BE2C (cell line): ENCODE measurements around the gene LIX1.

Source experiments
- DNase-seq: peaks from one replicate; pipeline ENCODE4 v3.0.0-alpha.2; 2020
- H3K27me3 ChIP-seq: fragments of 250-450 bp; sonication (Bioruptor Pico); 2 replicates; pipeline ENCODE4 v1.5.1; 2020; ENCODE audit warnings: mild to moderate bottlenecking
- H3K36me3 ChIP-seq: fragments of 250-450 bp; sonication (Bioruptor Pico); 2 replicates; pipeline ENCODE4 v1.5.1; 2020; ENCODE audit warnings: mild to moderate bottlenecking
- H3K4me1 ChIP-seq: fragments of 250-450 bp; sonication (Bioruptor Pico); 2 replicates; pipeline ENCODE4 v1.5.1; 2020
- H3K4me3 ChIP-seq: 2 replicates; pipeline ENCODE4 v1.5.1; 2011; ENCODE audit warnings: low read depth, low read length
- H3K9me3 ChIP-seq: fragments of 250-450 bp; sonication (Bioruptor Pico); 2 replicates; pipeline ENCODE4 v1.5.1; 2020
- TF ChIP-seq, protein P1 (sequence below): IDR thresholded peaks from 2 replicates; pipeline ENCODE4 v1.5.1; 2012; ENCODE audit warnings: mild to moderate bottlenecking, low read depth, low read length

LIX1 gene

DNA sequence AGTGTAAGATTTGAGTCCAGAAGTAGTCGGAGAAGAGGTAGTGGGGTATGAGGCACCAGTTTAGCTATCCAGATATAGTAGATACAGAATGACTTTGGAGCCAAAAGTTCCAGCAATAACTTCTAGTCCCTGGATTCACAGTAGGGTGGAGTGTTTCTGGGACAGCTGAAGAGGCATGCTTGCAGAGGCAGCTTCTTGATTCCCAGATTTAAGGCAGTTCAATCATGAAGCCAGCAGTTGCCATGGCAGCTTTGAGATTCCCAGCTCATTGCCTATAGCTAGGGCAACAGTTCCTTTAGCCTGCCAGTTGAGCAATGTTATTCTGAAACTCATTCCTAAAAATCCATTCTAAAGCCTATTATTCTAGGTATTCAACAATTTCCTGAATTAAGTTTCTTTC is 79.2 kb downstream of the LIX1 start:
- TF ChIP-seq, protein P1, sequence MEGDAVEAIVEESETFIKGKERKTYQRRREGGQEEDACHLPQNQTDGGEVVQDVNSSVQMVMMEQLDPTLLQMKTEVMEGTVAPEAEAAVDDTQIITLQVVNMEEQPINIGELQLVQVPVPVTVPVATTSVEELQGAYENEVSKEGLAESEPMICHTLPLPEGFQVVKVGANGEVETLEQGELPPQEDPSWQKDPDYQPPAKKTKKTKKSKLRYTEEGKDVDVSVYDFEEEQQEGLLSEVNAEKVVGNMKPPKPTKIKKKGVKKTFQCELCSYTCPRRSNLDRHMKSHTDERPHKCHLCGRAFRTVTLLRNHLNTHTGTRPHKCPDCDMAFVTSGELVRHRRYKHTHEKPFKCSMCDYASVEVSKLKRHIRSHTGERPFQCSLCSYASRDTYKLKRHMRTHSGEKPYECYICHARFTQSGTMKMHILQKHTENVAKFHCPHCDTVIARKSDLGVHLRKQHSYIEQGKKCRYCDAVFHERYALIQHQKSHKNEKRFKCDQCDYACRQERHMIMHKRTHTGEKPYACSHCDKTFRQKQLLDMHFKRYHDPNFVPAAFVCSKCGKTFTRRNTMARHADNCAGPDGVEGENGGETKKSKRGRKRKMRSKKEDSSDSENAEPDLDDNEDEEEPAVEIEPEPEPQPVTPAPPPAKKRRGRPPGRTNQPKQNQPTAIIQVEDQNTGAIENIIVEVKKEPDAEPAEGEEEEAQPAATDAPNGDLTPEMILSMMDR: no peak
- Histone ChIP-seq H3K4me3 (no peak overlapping the region), H3K36me3 (no peaks in the 10 kb centered on the region), H3K4me1 (peaks cover 9% of the 10 kb centered on the region), H3K9me3 (no peaks in the 10 kb centered on the region), H3K27me3 (no peaks in the 10 kb centered on the region)
- no peak for DNase-seq

DNA sequence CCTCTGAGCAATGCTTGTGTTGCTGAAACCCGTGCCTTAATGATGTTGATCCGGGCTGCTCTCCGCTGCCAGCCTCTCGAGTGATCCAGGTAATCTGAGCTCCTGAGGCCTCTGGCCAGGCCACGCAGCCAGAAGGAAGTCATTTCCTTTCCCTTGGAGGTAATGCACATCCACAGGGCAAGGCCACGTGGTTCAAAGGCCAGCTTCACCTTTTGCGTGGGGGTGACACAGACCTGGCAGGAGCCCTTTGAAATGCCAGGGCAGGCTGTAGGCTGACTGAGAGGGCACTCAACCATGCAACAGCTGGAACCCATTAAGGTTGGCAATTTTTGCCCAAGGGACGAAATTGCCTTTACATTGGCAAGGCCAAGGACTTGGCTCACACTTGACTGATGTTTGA is 80.4 kb downstream of the LIX1 start:
- peaks cover 9% of the 10 kb centered on the region for H3K4me1 ChIP-seq
- peak; percentile 16 for DNase-seq
- H3K9me3 ChIP-seq: no peaks in the 10 kb centered on the region
- H3K4me3 ChIP-seq: no peak overlapping the region
- H3K36me3 ChIP-seq: no peaks in the 10 kb centered on the region
- TF ChIP-seq, protein P1: no peak
- no peaks in the 10 kb centered on the region for H3K27me3 ChIP-seq

DNA sequence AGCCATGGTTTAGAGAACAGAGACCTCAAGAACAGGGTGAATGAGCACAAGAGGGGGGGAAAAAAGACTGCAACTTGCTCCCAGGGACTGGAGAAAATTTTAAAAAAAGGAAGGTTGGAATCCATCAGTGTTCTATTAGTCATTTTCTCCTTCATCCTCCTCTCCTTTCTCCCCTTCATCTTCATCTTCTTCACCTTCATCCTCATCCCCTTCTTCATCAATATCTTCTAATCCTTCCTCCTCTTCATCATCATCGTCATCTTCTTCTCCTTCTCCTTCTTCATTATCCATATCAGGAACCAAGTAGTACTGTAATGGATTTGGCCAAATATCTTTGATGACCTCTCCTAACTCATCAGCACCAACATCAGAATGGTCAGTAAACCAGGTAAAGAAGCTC is 86.1 kb downstream of the LIX1 start:
- no peak for DNase-seq
- Histone ChIP-seq H3K4me1 (no peaks in the 10 kb centered on the region; the same call in 1 of the 2 replicates), H3K36me3 (no peaks in the 10 kb centered on the region), H3K27me3 (no peaks in the 10 kb centered on the region), H3K4me3 (no peak overlapping the region), H3K9me3 (no peaks in the 10 kb centered on the region)
- TF ChIP-seq, protein P1: no peak

DNA sequence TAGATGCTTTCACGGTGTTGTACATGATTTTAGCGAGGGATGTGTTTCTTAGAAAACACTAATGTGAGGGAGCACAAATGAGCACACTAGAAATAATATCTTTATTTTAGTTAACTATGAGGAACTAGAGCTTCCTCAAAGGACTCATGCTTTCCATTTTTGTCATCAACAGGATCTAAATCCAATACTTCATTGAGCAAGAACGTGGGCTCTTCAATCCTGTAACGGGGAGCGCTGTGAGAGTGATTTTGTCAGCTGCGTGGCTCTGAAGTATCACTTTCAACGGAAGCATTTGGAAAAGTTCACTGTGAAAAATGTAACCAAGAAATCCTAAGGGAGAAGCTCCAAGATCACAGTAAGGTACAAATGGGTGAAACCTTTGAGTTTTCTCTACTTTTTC is 93.2 kb downstream of the LIX1 start:
- no peaks in the 10 kb centered on the region for H3K4me1 ChIP-seq
- TF ChIP-seq, protein P1: no peak
- H3K4me3 ChIP-seq: no peak overlapping the region

GRCh38 chr5:97047076-97047475 is 95.3 kb downstream of the LIX1 start:
- Histone ChIP-seq H3K4me3 (no peak overlapping the region), H3K4me1 (no peaks in the 10 kb centered on the region), H3K27me3 (no peaks in the 10 kb centered on the region), H3K36me3 (no peaks in the 10 kb centered on the region), H3K9me3 (no peaks in the 10 kb centered on the region)
- TF ChIP-seq, protein P1: no peak
- no peak for DNase-seq

More for the DNA sequence above, 93.2 kb downstream of the LIX1 start:
- no peaks in the 10 kb centered on the region for H3K9me3 ChIP-seq
- DNase-seq: no peak
- H3K27me3 ChIP-seq: no peaks in the 10 kb centered on the region
- H3K36me3 ChIP-seq: no peaks in the 10 kb centered on the region

- Histone ChIP-seq H3K4me3 (no peak overlapping the region), H3K4me1 (no peaks in the 10 kb centered on the region), H3K36me3 (no peaks in the 10 kb centered on the region), H3K9me3 (no peaks in the 10 kb centered on the region), H3K27me3 (no peaks in the 10 kb centered on the region)
- no peak for DNase-seq
- TF ChIP-seq, protein P1: no peak
These were observed 96.0 kb downstream of the LIX1 start for GRCh38 chr5:97046270-97046982.
